HCT116 (cell line): ENCODE results near the gene CC2D2B.

Experiments used
- CTCF ChIP-seq, 3 experiments: fragments of 200-600 bp in 1 of 3; sonication (generic) in 1 of 3; IDR thresholded peaks in 2 of 3; conservative IDR thresholded peaks in 1 of 3; 2 replicates each; pipeline ENCODE4 v1.5.1; 2012 to 2017; ENCODE audit warnings: low read depth in 2 of 3, low read length in 2 of 3, antibody characterized with exemption in 1 of 3, borderline replicate concordance in 1 of 3, control low read depth in 1 of 3, mild to moderate bottlenecking in 1 of 3, mixed read lengths in 1 of 3, mixed run types in 1 of 3, moderate library complexity in 1 of 3; ENCODE audit not compliant: insufficient read depth in 1 of 3
- EZH2 ChIP-seq: fragments of 200-600 bp; sonication (generic); IDR thresholded peaks from 2 replicates; pipeline ENCODE4 v1.6.1; 2017; ENCODE audit warnings: antibody characterized with exemption, mixed run types
- POLR2AphosphoS5 ChIP-seq: IDR thresholded peaks from 2 replicates; pipeline ENCODE4 v1.6.1; 2011; ENCODE audit warnings: mild to moderate bottlenecking, low read depth, low read length, moderate library complexity
- SP1 ChIP-seq: IDR thresholded peaks from 2 replicates; pipeline ENCODE4 v1.6.1; 2012; ENCODE audit warnings: low read depth
- TF ChIP-seq, protein P1 (sequence below): IDR thresholded peaks from 2 replicates; pipeline ENCODE4 v1.6.1; 2012

- TF ChIP-seq POLR2AphosphoS5 (no peak), SP1 (no peak), CTCF (IDR thresholded peaks at IDR 0.05 in 2 of 3, conservative IDR thresholded peaks at IDR 0.05 in 1 of 3; ENCODE audit: borderline replicate concordance in 1 of 3, insufficient read depth in 1 of 3, low read depth in 2 of 3, low read length in 2 of 3) (no peak), EZH2 (no peak)
- TF ChIP-seq, protein P1, sequence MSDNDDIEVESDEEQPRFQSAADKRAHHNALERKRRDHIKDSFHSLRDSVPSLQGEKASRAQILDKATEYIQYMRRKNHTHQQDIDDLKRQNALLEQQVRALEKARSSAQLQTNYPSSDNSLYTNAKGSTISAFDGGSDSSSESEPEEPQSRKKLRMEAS = no peak
Observed at GRCh38 chr10:95987685-95988426, 80.1 kb downstream of the CC2D2B start.
